ENCODE data around the gene PLCL1. TPM values are rescaled to one million over a fixed set of nuclear protein-coding genes. Genes with fewer than 3 reads are reported as not detected.

The PLCL1 gene
- total and polyA plus RNA-seq, 12 donors: 1.6 to 24.0 (median 4.9) TPM

- 42 to 64% (median 54%) methylated on average over 2 of the region's 2 CpGs for WGBS, 4 donors
- H3K9me3 ChIP-seq (replicated peaks in 1 of 3): no peaks in the 10 kb centered on the region
- no peak overlapping the region for H3K27ac ChIP-seq
- H3K4me1 ChIP-seq (replicated peaks in 1 of 2): peaks cover under 1 to 2% of the 10 kb centered on the region in 2 donors
- H3K27me3 ChIP-seq: no peaks in the 10 kb centered on the region
- TF ChIP-seq CTCF (IDR thresholded peaks at IDR 0.05): no peak
- no peak for TF ChIP-seq POLR2A (IDR thresholded peaks at IDR 0.05)
- H3K36me3 ChIP-seq (replicated peaks in 1 of 2): no peaks in the 10 kb centered on the region
- DNase-seq: peak in 3 of 7 donors; percentile 22 to 28 (median 26)
- no peak overlapping the region for H3K4me3 ChIP-seq
- intact Hi-C loops (cut with DNase I): no loop called here
Measured at GRCh38 chr2:197852108-197852507, 47.7 kb downstream of the PLCL1 start.

GRCh38 chr2:197853549-197853948 is 49.2 kb downstream of the PLCL1 start:
- intact Hi-C loops (cut with DNase I): no loop called here
- WGBS, 4 donors: 53 to 78% (median 60%) methylated on average over 1 of the region's 1 CpG
- Histone ChIP-seq H3K9me3 (replicated peaks in 1 of 3) (peaks cover 0 to 3% (median 0%) of the 10 kb centered on the region in 3 donors), H3K27ac (no peak overlapping the region), H3K36me3 (replicated peaks in 1 of 2) (no peaks in the 10 kb centered on the region), H3K27me3 (no peaks in the 10 kb centered on the region), H3K4me3 (no peak overlapping the region), H3K4me1 (replicated peaks in 1 of 2) (peaks cover 8% of the 10 kb centered on the region in 2 donors)
- DNase-seq: no peak
- TF ChIP-seq POLR2A (IDR thresholded peaks at IDR 0.05) (no peak), CTCF (IDR thresholded peaks at IDR 0.05) (no peak)

GRCh38 chr2:197857476-197858107 is 53.2 kb downstream of the PLCL1 start:
- WGBS, 4 donors: 85 to 96% (median 94%) methylated on average over 1 of the region's 1 CpG
- no peak for TF ChIP-seq CTCF (IDR thresholded peaks at IDR 0.05)
- TF ChIP-seq POLR2A (IDR thresholded peaks at IDR 0.05): no peak
- no peak for DNase-seq
- intact Hi-C loops (cut with DNase I): no loop called here
- Histone ChIP-seq H3K4me3 (no peak overlapping the region), H3K27ac (peak overlapping the region in 1 of 5 donors; percentile 2), H3K4me1 (replicated peaks in 1 of 2) (peaks cover 8% of the 10 kb centered on the region in 2 donors), H3K36me3 (replicated peaks in 1 of 2) (no peaks in the 10 kb centered on the region), H3K9me3 (replicated peaks in 1 of 3) (peaks cover 0 to 7% (median 0%) of the 10 kb centered on the region in 3 donors), H3K27me3 (no peaks in the 10 kb centered on the region)

- Histone ChIP-seq H3K27me3 (no peaks in the 10 kb centered on the region), H3K36me3 (replicated peaks in 1 of 2) (no peaks in the 10 kb centered on the region), H3K27ac (no peak overlapping the region), H3K4me1 (replicated peaks in 1 of 2) (peaks cover 8% of the 10 kb centered on the region in 2 donors), H3K4me3 (no peak overlapping the region), H3K9me3 (replicated peaks in 1 of 3) (peaks cover 0 to 7% (median 0%) of the 10 kb centered on the region in 3 donors)
- intact Hi-C loops (cut with DNase I): no loop called here
- no peak for TF ChIP-seq POLR2A (IDR thresholded peaks at IDR 0.05)
- TF ChIP-seq CTCF (IDR thresholded peaks at IDR 0.05): no peak
- DNase-seq: no peak
- WGBS, 4 donors: 61 to 66% (median 63%) methylated on average over 3 of the region's 3 CpGs
Measured at GRCh38 chr2:197858607-197859140, 54.3 kb downstream of the PLCL1 start.

Data from adrenal gland (tissue), 12 donors.